HG03558 (cell line): ENCODE results near the gene STT3A.
"Not testable (repeated sequence)": the region's sequence is repeated elsewhere in the genome, so short reads cannot be mapped to it uniquely, and the experiment has no call there.

Experiments
- ATAC-seq: cut with Tn5 transposase; IDR thresholded peaks from one replicate; pipeline ENCODE4 v1.9.1; 2021; ENCODE audit warnings: moderate number of reproducible peaks; ENCODE audit not compliant: unreplicated experiment; ENCODE audit errors: extremely low read depth

The STT3A gene

DNA sequence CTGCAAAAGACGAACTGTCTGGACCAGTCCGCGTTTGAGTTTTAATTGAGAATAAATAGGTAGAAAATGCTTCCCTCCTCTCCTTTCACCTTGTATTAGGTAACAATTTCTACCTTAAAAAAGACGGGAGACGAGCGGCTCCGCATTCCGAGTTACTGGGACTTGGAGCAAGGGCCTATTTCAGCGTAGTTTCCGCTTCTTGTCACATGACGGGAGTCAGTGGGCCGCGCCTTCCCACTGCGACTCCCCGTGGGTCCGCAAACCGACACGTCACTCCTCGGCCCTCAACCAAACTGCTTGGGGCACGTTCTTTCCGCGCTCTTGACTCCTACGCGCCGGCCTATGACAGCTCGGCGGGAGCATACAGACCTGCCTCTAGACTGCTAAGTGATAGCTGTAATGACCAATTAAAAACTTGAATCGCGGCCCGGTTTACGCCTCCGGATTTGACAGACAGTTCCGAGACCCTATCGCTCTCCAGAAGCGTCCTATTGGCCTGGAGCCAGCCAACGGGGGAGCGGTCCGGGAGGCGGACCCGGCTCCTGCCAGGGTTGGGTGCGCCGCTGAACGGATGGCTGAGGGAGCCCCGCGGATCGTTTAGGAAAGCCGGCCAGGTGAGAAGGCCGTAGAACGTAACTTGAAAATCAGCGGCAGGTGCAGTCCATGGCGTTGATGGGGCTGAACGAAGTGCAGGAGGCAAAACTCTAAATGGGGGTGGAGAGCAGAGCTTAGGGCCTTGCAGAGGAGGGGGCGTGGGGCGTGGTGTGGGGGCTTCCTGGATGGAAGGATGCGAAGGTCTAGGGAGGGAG lies at the start of gene STT3A:
STT3A (plus strand) TSS at position 548 of the 809 bp plus-strand sequence. CDS start 3,064 bp downstream, outside the sequence.
- ATAC-seq = peak; percentile 95

DNA sequence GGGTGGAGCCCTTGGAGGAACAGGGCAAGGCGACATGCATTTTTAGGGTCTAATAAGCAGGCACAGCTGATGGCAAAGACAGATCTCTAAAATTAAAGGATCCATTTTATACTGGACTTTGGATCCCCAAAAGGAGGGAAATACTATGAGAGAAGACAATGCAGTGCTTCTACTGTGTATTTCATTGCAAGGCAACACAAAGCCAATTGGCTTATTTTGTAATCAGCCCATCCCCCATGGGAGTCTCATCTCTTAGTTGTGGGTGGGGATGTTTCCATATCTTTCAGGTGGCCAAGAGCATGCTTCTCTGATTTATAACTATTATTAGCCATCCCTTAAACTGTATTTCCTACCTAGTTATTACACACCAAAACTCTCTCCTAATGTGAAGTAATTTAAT lies 41.9 kb upstream of the STT3A start:
- ATAC-seq = no peak

DNA sequence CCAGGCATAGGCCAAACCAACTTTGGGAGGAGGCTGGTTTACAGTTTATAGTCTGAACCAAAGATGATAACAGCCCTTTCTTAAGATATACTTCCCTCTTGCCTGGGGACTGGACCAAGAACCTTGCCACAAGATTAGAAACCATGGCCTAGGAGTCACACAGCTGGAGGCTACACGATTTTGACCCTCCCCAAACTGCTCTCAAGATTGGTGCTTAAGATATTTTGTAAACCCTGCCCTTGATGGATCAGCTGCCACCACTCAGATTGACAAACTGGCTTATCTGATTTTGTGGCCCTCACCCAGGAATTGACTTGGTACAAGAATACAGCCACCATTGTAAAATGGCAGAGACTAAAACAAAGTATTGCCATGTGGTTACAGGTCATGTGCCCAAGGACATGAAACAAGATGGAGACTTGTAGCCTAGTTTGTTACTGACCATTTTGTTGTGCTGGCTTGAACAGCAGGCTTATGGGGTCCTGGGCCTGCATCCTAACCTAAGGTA lies 40.8 kb upstream of the STT3A start:
- no peak for ATAC-seq

DNA sequence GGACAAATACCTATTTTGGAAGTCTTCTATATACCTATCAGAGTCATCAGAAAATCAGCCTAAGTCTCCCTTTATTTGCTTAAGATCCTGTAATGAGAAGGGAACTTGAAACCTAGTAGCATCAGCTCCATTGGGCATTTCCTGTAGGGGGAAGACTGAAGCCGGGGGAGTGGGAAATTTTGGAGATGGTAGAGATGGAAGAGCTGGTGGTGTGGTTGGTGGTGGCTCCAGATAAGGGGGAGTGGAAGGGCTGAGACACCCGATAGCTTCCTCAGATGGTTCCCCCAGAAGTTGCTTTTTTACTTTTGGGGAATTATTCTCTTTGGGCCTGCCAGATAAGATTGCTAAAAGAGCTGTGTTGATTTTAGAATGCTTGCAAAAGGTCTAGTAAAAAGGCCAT lies 39.7 kb upstream of the STT3A start:
- no peak for ATAC-seq

- no peak for ATAC-seq
Measured at GRCh38 chr11:125553357-125553756, 39.3 kb upstream of the STT3A start.

GRCh38 chr11:125554038-125554437 lies 38.6 kb upstream of the STT3A start:
- no peak for ATAC-seq

- ATAC-seq = no peak
Measured at GRCh38 chr11:125559888-125560287, 32.8 kb upstream of the STT3A start.

- ATAC-seq = no peak
Measured at GRCh38 chr11:125561924-125562323, 30.7 kb upstream of the STT3A start.

DNA sequence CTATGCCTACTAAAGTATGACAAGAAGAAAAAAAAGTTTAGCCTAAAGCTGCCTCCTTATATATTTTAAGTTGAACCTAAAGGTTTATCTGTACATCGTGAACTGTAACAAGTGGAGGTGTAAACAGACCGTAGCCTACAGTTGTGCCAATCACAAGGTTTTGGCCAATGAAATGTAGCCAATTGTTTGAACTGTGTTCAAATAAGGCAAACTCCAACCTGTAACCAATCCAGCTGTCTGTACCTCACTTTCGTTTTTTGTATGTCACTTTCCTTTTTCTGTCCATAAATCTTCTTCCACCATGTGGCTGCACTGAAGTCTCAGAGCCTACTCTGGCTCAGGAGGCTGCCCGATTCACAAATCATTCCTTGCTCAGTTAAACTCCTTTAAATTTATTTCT lies 30.2 kb upstream of the STT3A start:
- ATAC-seq = no peak

GRCh38 chr11:125564357-125564756 lies 28.3 kb upstream of the STT3A start:
- no peak for ATAC-seq

GRCh38 chr11:125566235-125566634 lies 26.4 kb upstream of the STT3A start:
- no peak for ATAC-seq

DNA sequence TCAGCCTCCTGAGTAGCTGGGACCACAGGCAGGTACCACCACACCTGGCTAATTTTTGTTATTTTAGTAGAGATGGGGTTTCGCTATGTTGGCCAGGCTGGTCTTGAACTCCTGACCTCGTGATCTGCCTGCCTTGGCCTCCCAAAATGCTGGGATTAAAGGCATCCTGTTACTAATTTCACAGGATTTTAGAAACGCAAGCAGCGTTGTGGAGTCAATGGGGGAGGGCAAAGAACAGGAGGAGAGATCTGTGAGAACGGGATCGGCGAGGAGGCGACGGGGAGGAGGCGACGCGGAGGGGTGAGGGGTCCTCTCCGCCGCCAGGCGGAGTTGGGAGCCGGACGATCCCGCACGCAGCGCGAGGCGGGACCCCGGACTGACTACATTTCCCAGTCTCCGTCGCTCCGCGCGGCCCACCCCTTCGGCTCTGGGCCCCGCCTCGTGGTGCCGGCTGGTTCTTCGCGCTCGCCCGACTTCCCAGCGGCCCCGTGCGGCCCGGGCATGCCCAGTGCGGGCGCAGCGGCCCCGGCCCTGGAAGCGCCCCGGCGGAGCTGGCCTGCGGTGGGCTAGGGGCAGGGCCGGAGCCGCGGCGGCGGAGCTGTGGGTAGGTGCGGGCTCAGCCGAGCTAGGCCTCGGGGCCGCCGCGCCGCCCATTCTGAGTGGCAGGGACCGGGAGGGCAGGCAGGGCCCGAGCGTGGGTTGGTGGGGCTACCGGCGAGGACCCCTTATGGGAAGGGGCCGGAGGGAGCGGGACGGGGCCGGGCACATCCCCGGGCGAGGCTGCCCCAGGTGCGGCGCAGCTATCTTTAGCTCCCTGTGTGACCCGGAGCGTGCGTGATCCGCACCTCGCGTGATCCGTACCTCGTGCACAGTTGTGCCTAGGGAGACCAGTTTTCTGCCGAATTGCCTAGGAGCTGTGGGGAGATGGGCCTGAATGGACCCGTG lies 23.4 kb upstream of the STT3A start, which contains the start of gene EI24:
EI24 (plus strand) TSS at position 508 of the 945 bp plus-strand sequence. CDS start 3,051 bp downstream, outside the sequence.
- peak; percentile 90 for ATAC-seq

DNA sequence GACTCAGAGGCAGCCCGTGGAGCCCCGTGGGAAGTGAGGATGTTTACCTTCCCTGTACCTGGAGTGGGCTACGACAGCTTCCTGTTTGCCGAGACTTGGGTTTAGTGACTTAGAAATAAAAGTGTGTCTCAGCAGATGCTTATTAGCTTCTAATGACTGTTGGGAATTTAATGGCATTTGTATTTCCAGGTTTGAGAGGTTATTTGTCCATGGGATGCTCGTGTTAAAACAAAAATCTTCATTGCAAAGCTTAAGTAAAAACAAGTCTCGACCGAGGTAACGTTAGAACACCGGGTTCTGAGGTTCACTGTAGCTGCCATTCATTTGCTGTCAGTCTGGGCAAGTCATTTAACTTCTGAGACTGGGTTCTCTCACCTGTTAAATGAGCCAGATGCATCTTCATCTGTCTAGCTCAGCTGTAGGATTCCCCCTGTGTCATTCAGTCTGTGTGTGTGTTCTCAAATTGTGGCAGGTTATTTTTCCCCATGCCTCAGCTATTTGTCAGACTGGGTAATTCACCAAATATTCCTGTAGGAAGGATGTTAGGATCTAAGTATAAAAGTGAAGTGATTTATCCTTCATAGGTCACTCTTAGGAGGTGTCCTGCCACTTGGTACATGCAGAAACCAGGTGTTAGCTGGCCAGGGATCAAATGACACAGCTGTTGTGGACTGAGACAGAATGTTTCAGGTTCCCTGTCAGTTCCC lies 22.6 kb upstream of the STT3A start:
- no peak for ATAC-seq

DNA sequence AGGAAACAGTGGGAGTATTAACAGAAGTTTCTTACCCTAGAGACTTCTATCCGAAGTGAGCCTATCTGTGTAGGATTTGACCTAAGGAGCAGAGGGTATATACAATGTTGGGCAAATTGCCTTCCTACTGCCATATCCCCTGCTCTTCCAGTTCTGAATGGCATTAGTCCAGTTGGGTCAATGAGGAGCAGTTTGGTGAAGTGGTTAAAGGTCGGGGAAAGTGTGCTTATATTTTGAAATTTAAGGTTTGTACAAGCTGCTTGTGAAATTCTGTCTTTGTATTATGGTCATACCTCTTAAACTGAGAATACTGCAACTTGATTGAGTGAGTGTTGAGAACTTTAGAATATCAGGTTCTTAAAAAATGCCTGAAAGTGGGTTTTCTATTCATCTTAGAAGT lies 21.7 kb upstream of the STT3A start:
- ATAC-seq = no peak

DNA sequence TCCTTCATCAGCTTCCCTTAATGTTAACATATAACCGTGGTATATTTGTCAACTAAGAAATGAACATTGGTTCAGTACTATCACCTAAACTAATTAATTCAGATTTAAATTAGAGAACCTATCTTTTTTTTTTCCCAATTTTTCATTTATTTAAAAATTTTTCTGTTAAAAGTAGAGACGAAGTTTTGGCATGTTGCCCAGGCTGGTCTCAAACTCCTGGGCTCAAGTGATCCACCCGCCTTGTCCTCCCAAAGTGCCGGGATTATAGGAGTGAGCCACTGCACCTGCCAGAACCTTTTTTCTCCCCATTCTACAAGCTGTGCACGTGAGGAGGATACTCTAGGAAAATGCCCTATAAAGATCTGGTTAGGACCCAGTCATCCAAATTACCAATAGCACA lies 19.7 kb upstream of the STT3A start:
- ATAC-seq = no peak

DNA sequence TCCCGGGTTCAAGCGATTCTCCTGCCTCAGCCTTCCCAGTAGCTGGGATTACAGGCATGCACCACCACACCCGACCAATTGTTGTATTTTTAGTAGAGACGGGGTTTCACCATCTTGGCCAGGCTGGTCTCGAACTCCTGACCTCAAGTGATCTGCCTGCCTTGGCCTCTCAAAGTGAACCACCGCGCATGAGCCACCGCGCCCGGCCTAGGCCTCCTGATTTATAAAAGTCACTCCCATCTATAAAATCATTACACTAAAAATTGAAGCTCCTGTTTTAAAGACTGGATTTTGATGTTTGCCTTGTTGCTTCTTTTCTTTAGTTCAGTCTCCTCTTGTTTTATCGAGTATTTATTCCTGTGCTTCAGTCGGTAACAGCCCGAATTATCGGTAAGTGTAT lies 15.5 kb upstream of the STT3A start:
- not testable (repeated sequence) for ATAC-seq

DNA sequence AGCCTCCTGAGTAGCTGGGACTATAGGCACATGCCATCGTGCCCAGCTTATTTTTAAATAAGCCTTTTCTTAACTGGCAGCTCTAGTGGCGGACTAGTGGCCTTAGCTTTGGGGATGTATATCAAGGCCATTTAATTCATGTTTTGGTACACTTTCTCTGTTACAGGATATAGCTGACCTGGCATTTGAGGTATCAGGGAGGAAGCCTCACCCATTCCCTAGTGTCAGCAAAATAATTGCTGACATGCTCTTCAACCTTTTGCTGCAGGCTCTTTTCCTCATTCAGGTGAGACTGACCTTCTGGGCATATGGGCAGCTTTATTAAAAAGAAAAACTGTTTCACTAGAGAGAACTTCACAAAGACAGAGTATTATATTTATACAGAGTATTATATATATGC lies 13.9 kb upstream of the STT3A start:
- ATAC-seq = no peak

- ATAC-seq = no peak
Measured at GRCh38 chr11:125579811-125580210, 12.8 kb upstream of the STT3A start.

- no peak for ATAC-seq
Measured at GRCh38 chr11:125583496-125583895, 9.2 kb upstream of the STT3A start.

DNA sequence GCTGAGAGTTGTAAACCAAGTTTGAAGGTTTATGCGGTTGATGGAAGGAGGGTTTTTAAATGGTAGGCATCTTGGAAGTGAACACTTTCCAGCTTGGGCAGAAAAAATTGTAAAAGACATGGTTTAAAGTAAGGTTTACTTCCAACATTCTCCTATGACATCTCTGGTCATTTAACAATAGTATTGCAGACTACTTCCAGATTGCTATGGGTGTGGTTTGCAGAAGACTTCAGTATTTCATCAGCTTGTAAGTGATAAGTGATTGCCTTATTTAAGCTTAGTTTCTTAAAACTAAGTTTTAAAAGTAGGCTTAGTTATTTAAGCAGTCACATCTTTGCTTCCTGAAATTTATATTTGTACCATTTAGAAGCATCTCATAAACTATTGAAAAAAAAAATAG lies 7.2 kb upstream of the STT3A start:
- ATAC-seq = no peak
